GM18873 (cell line): ENCODE measurements around the gene ZBTB20.

Experiments
- ATAC-seq: cut with Tn5 transposase; IDR thresholded peaks from one replicate; pipeline ENCODE4 v1.9.1; 2021; ENCODE audit warnings: mild to moderate bottlenecking, moderate library complexity, moderate number of reproducible peaks; ENCODE audit not compliant: unreplicated experiment, low FRiP score

The ZBTB20 gene

DNA sequence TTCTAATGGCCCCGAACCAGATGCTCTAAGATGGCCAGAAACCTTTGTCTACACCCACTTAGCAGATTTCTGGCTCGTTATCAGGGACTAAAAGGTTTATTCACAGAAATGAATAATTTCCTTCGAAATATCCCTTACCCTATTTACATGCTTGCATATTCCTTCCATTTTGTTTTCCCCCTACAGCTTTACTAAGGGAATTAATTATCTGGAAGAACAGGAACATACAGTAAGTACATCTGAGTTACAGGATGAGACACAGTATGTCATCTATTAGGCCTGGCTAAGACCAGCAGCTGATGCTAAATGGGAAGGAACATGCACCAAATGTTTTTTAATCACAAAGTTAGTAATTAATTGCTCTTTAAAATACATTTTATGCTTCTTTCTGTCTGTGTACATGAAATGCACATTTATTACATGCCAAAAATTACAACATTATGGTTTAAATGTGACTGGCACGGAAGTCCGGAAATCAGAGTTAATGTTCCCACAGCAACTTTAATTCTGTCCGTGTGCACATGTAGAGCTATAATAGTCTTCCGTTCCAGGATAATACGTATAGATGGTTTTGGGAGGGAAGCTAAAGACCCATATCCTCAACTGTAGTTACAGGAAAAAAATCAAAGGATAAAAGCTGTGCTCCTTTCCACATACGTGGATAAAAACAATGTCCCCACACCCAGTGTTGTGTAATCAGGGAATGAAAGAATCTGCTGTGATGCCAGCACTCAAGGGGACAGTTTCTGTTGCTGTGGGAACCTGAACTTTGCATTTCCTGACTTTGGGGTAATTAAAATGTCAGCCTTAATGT, 771.3 kb downstream of the ZBTB20 start:
- no peak for ATAC-seq

DNA sequence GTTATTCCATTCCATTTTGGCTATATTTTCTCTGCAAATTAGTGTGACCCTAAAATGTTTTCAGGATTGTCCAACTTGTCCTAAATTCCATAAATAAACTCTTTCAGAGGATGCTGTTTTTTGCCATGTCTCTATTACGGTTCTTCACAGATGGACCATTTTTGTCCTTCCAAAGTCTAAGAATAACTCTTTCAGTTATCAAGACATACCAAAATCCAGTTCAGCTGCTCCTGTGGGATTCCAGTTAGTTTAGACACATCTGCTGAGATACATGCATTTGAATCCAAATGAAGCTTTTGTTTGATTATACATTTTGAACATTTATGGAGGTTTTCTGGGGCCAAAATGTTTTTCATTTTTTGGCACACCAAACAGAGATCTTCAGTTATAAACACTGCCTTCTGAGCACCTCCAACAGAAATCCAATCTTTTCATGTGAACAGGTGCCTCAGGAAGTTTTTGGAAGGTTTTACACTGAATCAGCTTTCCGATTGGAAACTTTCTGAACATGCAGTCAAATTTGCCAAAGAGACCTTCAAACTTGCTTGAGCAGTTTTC, 772.6 kb downstream of the ZBTB20 start:
- ATAC-seq, result no peak

DNA sequence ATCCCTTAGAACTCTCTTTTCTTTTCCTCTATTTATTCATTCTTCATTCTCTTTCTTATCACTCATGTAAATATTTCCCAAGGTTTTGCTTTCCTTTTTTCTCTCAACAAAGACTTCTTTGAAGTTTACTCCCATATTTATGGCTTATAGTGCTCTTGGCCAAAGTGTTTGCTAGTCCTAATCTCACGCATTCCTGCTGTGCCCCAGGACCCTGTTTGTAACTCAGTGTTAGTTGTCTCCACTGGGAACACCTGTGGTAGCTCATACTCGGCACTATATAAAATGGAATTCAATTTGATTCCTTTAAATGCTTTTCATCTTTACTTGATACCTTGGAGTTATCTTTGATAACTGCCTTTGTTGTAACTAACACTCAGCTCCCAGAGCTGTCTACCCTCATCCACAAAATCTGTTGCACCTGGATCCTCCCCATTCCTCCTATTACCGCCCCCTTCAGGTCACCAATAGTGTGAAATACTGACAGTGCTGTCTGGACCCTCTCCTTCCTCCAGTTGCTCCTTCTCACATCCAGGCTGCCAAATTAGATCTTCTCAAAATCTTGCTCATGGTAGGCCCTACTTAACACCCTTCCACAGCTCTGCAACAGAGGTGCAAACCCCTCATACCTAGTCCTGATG, 776.4 kb downstream of the ZBTB20 start:
- ATAC-seq, result no peak

DNA sequence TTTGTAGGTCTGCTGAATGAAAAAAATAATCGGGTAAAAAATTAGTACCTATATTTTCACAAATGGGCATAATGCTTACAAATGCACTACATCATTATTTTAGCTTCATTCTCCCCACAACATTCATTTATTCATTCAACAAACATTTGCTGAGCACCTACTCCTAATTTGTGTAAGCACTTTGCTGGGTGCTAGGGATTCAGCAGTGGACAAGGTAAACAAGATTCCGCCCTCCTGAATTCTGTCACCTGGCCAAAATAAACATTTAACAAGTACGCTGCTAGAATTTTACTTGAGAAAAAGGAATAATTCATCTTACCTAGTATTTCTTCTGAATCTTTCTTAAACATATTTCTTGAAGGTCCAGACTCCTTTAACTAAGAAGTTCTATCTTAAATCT, 781.2 kb downstream of the ZBTB20 start:
- no peak for ATAC-seq

DNA sequence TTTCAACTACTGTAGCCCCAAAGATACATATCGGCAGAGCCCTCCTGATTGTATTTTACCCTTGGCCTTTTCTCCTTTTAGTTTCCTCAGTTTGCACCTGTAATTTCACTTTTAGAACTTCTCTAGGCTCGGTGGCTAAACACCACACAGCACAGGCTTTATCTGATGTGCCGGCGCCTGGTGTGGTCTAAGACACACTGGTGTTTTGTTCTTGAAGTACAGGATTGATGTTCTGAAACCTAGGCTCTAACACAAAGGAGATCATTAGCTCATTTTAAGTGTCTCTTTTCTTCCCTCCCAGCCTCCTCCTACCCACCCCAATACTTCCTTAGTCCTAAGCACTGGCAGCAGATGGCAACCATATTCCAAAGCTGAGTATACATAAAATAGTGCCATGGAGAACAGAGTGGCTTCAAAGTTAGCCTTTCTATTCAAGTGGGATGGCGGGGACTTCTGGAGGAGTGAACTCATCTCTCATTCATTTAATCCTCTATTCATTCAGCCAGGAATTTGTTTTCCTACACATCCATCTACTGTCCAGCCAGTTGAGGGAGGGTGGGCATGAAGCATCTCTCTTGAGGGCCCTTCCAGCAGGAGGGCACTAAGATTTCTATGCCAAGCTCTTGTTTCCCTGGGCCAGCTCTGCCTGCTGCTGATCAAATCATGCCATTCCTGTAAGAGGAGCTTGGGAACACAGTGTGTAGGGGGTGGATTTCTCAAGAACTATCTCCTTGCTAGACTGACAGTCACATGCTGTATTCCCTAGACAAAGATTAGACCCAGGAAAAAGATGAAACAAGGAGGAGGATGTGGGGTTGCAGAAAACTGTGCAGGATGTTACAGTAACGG, 782.1 kb downstream of the ZBTB20 start:
- ATAC-seq, result no peak

DNA sequence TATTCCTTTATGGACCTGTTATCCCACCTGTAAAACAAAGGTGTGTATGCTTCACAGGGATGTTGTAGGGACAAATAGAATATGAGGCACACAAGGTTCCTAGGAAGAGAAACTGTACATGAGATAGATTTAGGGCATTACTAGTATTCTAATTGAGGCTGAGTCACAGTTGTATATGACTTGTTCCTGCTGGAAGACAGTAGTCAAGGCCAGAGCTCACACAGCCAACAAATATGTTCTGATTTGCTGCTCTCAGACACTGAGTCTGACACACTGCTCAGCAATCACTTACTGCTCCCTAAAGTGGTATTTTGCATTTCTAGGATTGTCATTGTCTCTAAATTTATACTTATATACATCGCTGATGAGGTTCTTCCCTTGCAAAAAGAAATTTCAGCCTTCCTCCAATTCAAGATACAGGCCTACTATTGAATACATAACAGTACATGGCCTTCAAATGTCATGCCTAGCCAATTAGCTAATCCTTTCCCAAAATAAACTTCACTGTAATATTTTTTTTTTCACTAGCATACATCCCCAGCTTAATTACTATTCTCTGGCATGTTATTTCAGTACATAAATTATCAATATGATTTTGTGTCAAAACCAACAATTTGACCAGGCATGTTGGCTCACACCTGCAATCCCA, 783.4 kb downstream of the ZBTB20 start:
- no peak for ATAC-seq

DNA sequence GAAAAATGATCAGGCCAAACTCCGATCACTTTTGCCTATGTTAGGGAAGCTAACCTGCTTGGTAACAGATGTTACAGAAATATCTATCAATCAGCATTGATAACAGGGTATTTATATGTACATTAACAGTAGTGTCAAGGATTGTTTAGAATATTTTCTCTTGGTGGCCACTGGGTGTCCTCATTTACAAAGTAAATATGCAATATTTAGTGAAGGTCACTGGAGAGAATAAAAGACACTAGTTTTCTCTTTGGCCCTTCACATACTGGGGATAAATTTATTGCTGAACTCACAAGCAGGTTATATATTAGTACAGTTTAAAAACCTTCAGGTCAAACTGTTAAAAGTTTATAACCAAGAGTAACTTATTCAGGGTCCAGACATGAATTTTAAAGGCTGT, 784.3 kb downstream of the ZBTB20 start:
- ATAC-seq, result no peak

DNA sequence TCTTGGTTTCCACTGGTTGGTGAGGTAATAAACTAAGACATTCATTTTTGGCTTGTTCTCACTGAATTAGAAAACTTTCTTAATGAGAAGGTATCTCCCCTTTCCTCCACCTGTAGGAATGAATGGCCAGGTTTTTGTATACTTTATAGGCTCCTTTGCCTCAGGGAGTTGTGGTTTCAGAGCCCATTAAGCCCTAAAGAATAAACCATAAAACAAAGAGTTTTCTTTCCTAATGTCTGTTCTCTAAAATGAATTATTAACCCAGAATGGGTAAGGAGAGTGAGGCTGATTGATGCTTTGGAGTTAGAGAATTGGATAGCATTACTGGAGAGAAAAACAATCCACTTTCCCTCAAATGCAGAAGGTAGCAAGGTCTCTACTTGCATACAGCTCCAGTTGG, 785.7 kb downstream of the ZBTB20 start:
- ATAC-seq, result no peak

DNA sequence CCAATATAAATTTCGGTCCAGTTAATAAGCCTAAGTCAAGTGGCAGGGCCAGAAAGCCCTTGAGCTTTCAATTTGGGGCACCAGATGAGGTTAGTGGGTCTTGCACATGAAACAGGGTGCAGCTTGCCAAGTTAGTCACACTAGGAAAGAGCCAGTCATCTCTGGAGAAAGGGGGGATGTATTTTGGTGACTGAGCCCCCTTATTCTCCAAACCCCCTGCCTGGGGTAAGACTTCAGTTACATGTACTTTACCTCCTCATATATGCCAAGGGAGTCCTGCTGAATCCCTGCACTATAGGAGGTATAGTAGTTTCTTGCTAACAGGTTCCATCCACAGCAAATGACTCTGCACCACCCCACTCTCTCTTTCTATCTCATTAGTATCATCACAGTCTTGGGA, 790.6 kb downstream of the ZBTB20 start:
- ATAC-seq, result no peak

DNA sequence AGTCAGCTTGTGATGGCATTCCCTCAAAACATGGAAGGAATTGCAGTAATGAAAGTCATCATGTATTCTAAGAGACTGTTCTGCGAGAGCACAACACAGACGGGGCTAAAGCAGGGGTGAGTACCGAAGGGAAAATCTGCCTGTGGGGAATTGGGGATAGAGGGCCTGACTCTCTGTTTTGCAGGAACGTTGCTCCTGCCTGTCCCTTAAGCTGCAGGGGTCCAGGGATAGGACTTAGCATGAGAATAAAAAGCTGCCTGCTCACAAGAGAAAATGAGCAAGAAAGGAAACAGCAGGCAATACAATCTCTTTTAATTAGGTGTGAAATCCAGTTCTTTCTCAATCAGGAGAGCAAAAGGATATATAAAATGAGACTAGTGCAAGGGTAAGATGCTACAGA, 791.0 kb downstream of the ZBTB20 start:
- ATAC-seq, result no peak

DNA sequence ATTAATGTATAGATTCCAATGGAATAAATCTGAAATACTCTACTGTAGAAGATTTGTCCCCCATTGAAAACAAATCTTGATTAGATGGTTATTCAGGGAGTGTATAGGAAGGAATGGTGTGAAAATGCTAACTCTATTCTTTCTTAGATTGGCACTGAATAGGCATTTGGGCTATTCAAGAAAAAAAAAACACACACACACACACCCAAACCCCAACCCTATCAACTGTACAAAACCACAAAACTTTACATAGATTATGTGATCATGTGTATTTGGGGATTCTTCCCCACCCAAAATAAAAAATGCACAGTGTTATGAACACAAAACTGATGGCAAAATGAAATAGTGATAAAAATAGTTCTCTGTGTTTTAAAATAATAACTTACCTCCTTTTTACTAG, 791.4 kb downstream of the ZBTB20 start:
- no peak for ATAC-seq

DNA sequence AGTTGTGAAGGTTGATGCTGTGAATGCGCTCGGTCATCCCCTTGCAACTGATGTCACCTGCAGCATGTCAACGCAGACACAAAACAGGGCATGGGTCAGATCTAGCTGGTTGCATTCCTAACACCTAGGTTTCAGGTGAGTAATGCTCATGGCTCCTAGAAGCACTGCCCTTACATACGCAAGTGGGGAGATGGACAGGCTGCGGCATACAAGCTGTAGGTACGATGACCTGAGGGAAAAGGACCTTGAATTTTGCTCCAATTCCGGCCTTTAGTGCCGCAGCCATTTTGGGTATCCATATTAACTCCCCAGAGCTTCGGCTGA, 795.3 kb downstream of the ZBTB20 start:
- no peak for ATAC-seq

DNA sequence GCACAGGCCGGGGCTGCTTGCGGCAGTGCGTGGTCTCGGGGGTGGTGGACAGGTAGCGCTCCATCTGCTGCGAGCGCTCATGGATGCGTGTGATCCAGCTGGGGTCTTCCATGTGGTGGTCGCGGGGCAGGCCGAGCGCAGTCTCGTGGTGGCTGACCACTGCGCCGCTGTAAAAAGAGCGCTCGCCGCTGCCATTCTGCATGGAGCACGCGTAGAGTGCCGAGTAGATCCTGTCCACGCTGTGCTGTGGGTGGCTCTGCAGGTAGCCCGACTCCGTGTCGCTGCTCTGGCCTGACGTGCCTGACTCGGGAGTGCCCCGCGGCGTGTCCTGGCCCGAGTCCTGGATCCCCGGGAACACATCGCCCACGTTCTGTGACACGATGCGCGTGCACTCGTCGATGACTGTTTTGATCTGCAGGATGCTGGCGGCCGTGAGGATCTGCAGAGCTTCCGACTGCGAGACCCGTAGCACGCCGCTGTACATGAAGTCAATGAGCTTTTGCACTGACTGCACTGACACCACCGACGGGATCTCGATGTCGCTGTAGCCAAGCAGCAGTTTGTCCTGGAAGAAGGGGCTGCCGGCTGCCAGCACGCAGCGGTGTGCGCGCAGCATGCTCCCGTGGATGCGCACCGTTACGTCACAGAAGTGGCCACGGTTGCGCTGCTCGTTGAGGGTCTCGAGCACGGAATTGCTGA, 795.8 kb downstream of the ZBTB20 start:
- no peak for ATAC-seq

DNA sequence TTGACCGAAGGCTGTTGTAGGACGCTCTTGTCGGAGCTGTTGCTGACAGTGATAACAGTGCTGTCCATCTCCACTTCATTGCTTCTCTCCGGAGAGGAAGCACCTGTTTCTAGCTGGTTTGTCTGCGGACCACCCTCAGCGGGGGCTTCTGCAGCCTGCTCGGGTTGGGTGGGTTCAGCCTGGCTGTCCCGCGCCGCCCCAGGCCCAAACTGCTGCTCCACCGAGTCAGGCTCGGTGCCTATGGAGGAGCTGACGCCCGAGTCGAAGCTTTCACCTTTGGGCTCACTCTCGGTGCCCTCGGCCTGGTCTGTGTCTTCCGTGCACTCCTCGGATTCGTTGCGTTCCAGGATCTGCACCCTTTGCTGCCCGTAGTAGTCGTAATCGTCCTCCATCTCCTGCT, 796.4 kb downstream of the ZBTB20 start:
- ATAC-seq, result no peak

DNA sequence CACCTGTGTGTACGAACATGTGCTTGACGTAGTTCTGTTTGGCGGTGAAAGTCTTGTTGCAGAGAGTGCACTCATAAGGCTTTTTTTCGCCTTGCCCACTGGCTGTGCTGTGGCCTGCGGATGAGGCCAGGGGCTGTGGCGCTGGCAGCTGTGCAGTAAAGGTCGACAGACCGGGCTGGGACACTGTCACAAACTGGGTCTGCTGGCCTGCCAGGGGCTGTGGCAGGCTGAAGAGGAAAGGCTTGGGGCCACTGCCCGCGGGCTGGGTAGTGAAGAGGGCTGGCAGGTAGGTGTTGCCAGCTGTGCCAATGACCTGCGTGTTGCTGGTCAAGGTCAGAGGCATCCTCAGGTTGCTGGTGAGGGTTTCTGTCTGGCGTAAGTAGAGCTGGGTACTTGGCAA, 796.8 kb downstream of the ZBTB20 start:
- no peak for ATAC-seq

DNA sequence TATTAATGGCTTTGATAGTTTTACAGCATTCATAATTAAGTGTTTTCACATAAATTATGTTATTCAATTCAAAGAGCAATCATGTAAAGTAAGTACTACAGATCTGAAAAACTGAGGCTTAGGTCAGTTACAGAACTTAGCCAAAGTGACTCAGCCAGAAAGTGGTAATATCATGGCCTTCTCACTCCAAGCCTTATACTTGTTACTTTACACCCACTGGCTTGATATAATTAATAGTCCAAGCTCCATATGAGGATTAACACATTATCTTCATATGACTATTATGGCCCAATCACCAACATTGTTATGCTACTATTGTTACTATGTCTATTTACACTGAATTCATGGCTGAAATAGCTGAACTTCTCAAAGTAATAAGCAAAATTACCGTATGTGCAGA, 802.6 kb downstream of the ZBTB20 start:
- no peak for ATAC-seq

DNA sequence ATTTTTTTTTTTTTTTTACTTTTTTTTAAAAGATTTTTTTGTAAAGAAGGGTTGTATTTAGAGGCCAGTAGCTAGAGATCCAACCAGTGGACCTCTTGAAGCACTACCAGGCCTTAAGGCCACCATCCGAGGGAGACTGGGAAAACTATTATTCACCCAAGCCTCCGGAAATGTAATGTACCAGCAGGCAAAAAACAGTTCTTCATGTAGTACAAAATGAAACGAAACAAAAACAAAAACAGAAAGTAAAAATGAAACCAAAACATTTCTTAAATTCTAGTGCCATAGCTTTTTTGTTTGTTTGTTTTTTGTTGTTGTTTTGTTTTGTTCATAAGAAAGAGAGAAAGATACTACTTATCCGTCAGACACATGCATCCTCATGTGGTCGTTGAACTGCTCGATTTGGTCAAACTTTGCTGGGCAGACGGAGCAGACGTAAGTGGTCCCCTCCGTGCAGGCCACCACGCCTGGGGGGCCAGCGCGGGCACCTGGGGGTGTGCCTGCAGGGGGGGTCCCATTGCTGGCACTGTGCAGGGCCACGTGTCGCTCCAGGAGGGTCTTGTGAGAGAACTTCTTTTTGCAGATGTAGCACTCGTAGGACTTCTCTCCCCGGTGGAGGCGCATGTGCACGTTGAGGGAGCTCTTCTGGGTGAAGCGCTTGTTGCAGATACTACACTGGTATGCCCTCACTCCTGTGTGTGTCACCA, 808.3 kb downstream of the ZBTB20 start:
- no peak for ATAC-seq

DNA sequence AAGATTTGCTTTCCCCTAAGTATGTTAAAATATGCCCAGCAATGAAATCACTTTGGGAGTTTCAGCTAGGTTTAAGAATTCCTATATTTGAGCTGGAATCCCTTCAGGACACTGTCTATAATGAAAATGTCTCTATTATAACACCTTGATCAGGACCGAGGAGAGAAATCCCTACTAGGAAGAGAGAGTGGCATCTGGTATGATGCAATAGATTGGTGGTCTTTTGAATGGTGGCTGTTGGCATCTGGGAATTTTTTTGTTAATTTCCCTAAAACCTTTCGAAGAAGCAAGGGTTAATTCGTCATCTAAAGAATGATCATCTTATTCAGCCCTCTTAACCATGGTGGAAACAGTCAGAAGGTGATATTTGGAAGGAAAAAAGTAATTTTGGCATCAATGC, 810.2 kb downstream of the ZBTB20 start:
- no peak for ATAC-seq

DNA sequence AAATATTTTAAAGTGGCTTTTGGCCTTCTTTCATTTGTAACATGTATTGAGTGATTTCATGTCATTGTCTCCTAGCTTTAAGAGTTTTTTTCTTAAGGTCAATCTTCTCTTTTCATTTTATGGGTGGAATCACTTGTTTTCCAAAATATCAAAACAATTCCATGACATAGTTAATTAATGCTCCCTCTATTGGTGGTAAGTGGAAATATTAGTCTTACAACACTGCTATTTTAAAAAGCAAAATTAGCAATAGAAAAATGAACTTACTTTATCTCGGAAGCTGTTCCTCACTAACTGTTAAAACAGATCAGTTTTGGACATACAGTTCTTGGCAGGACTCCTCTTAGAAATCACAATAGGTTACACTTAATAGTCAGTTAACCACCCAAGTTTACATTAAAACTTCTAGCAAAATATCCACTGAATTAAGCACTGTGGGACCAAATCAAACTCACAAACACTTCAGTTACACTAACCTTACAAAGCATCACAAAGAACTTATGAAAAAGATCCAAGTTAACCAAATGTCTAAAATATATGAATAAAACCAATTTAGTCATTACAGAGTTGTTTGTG, 810.9 kb downstream of the ZBTB20 start:
- ATAC-seq, result no peak
